Progenitor cell of endocrine pancreas (in vitro differentiated cells): ENCODE results near the gene ECHDC1. TPM values are rescaled to one million over a fixed set of nuclear protein-coding genes. Genes with fewer than 3 reads are reported as not detected.

ENCODE experiments used
- DNase-seq: peaks from one replicate; pipeline ENCODE4 v3.0.0; 2021; ENCODE audit warnings: low spot score; ENCODE audit not compliant: unreplicated experiment
- H3K27ac Mint-ChIP-seq: 2 replicates; pipeline ENCODE4 v1.8.0; 2021; ENCODE audit warnings: mild to moderate bottlenecking, moderate library complexity, mixed read lengths
- H3K27me3 Mint-ChIP-seq: 2 replicates; pipeline ENCODE4 v1.8.0; 2021; ENCODE audit warnings: mixed read lengths
- H3K36me3 Mint-ChIP-seq: 2 replicates; pipeline ENCODE4 v1.8.0; 2022; ENCODE audit warnings: mixed read lengths; ENCODE audit not compliant: insufficient read depth
- H3K4me1 Mint-ChIP-seq: 2 replicates; pipeline ENCODE4 v1.8.0; 2021; ENCODE audit warnings: low read depth, mixed read lengths
- H3K4me3 Mint-ChIP-seq: 2 replicates; pipeline ENCODE4 v1.8.0; 2021; ENCODE audit warnings: low read depth, mild to moderate bottlenecking, moderate library complexity, mixed read lengths
- H3K9me3 Mint-ChIP-seq: 2 replicates; pipeline ENCODE4 v1.8.0; 2021; ENCODE audit warnings: low read depth, mixed read lengths
- total RNA-seq: library from RNA; stranded (reverse); gene quantifications from 2 replicates; pipeline ENCODE4 v1.2.1, GENCODE V29; 2021
- TF ChIP-seq, protein P1 (sequence below): fragments of 200-600 bp; sonication (generic); IDR thresholded peaks from one replicate; pipeline ENCODE4 v1.5.0; 2021; ENCODE audit warnings: antibody characterized with exemption, mild to moderate bottlenecking; ENCODE audit not compliant: unreplicated experiment

The ECHDC1 gene
- total RNA-seq, 1 donor from 2014 or later, result 60.3 TPM

DNA sequence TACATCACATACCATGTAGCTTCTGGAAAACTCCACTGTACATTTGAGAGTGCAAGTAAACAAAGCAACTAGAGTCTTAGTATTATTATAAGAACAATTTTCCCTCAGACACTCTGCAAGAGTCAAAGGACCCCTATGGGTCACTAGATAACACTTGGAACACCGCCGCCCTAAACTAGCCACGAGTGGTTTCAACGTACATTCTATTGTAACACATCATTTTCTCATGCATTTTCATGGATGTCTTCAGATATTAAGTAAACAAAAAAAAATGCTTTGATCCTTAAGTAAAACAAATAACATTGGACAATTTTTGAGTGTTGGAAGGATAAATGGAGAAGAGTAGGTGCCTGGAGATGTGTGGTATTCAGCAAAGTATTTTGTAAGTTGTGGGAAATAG lies 79.9 kb downstream of the ECHDC1 start:
- Mint-ChIP-seq H3K4me3 (no peak overlapping the region), H3K9me3 (no peaks in the 10 kb centered on the region), H3K27ac (no peak overlapping the region), H3K36me3 (no peaks in the 10 kb centered on the region), H3K4me1 (peaks cover 16% of the 10 kb centered on the region), H3K27me3 (peaks cover 2% of the 10 kb centered on the region)
- TF ChIP-seq, protein P1, sequence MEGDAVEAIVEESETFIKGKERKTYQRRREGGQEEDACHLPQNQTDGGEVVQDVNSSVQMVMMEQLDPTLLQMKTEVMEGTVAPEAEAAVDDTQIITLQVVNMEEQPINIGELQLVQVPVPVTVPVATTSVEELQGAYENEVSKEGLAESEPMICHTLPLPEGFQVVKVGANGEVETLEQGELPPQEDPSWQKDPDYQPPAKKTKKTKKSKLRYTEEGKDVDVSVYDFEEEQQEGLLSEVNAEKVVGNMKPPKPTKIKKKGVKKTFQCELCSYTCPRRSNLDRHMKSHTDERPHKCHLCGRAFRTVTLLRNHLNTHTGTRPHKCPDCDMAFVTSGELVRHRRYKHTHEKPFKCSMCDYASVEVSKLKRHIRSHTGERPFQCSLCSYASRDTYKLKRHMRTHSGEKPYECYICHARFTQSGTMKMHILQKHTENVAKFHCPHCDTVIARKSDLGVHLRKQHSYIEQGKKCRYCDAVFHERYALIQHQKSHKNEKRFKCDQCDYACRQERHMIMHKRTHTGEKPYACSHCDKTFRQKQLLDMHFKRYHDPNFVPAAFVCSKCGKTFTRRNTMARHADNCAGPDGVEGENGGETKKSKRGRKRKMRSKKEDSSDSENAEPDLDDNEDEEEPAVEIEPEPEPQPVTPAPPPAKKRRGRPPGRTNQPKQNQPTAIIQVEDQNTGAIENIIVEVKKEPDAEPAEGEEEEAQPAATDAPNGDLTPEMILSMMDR, result no peak
- no peak for DNase-seq

DNA sequence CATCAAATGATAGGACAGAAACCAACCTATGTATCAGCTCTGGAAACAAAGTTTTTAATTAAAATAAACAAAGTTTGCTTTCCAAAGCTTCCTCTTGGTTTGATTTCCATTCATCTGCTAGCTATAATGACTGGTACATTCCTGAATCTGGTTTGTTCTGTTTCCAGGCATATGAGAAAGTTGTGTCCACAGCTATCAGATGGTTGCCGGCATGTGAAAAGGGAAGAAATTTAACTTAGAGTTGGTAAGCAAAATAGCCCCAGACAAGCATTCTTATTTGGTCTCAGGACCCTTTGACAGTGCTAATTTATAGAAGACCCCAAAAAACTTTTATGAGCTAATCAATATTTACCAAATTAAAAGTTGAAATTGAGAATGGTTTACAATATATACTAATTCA lies 80.5 kb downstream of the ECHDC1 start:
- Mint-ChIP-seq H3K9me3 (no peaks in the 10 kb centered on the region), H3K4me3 (no peak overlapping the region), H3K36me3 (no peaks in the 10 kb centered on the region), H3K27ac (no peak overlapping the region), H3K27me3 (peaks cover 2% of the 10 kb centered on the region), H3K4me1 (peaks cover 10% of the 10 kb centered on the region)
- no peak for DNase-seq
- TF ChIP-seq, protein P1, result no peak

- Mint-ChIP-seq H3K27me3 (peaks cover 2% of the 10 kb centered on the region), H3K4me1 (no peaks in the 10 kb centered on the region), H3K9me3 (no peaks in the 10 kb centered on the region), H3K4me3 (no peak overlapping the region), H3K36me3 (no peaks in the 10 kb centered on the region), H3K27ac (no peak overlapping the region)
- DNase-seq, result no peak
- TF ChIP-seq, protein P1, result no peak
Observed at GRCh38 chr6:127255286-127255685, 88.1 kb downstream of the ECHDC1 start.

GRCh38 chr6:127249621-127250020 lies 93.8 kb downstream of the ECHDC1 start:
- Mint-ChIP-seq H3K4me3 (no peak overlapping the region), H3K4me1 (no peaks in the 10 kb centered on the region), H3K9me3 (no peaks in the 10 kb centered on the region), H3K36me3 (no peaks in the 10 kb centered on the region), H3K27me3 (no peaks in the 10 kb centered on the region), H3K27ac (no peak overlapping the region)
- no peak for DNase-seq
- TF ChIP-seq, protein P1, result no peak

DNA sequence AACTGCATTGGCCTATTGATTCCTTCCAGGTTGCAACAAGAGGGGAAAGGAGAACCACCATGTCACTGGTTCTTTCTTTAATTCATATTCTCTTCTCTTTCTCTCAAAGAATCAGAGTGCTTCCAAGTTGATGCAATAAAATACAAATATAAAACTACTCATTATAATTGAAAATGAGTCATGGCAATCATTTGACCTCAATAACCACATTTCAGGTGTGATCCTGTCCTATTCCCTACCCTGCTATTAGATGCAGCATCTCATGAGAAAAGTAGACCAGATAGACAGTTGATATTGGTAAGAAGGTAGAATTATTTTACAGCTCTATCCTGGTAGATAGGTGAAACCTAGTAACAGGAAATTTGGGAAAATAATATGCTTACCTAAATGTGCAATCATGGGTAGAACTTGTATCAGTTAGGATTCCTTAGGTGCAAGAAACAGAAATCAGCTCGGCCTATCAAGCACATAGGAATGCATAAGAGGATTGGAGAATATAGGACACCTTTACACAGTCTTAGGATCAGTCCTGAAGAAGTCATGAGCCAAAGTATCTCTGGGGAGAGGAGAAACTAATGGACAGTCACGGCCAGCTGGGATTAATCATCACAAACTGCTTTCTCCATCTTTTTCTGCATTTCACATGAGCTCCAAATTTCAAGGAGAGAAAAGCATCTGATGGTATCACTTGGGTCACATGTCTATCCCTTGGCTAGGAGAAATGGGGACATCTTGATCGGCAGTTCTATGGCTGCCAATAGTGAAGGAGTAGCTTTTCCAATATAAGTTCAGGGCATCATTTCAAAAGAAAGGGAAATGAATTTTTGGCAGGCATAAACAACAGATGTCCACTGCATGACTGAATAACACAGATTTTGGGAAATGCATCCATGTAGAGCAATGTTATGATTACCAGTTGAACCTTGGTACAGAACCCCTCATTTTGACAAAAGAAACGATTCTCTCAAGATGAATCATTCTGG lies 96.0 kb downstream of the ECHDC1 start:
- Mint-ChIP-seq H3K4me1 (no peaks in the 10 kb centered on the region), H3K27me3 (no peaks in the 10 kb centered on the region), H3K9me3 (no peaks in the 10 kb centered on the region), H3K27ac (no peak overlapping the region), H3K4me3 (no peak overlapping the region), H3K36me3 (no peaks in the 10 kb centered on the region)
- no peak for DNase-seq
- TF ChIP-seq, protein P1, result no peak
